BE2C (cell line): ENCODE results near the gene SRPX.
A peak's percentile ranks its signal among the peaks of the same experiment; 100 is the strongest.

Source experiments
- DNase-seq: peaks from one replicate; pipeline ENCODE4 v3.0.0-alpha.2; 2020
- H3K27me3 ChIP-seq: fragments of 250-450 bp; sonication (Bioruptor Pico); 2 replicates; pipeline ENCODE4 v1.5.1; 2020; ENCODE audit warnings: mild to moderate bottlenecking
- H3K36me3 ChIP-seq: fragments of 250-450 bp; sonication (Bioruptor Pico); 2 replicates; pipeline ENCODE4 v1.5.1; 2020; ENCODE audit warnings: mild to moderate bottlenecking
- H3K4me1 ChIP-seq: fragments of 250-450 bp; sonication (Bioruptor Pico); 2 replicates; pipeline ENCODE4 v1.5.1; 2020
- H3K4me3 ChIP-seq: 2 replicates; pipeline ENCODE4 v1.5.1; 2011; ENCODE audit warnings: low read depth, low read length
- H3K9me3 ChIP-seq: fragments of 250-450 bp; sonication (Bioruptor Pico); 2 replicates; pipeline ENCODE4 v1.5.1; 2020
- CTCF ChIP-seq: IDR thresholded peaks from 2 replicates; pipeline ENCODE4 v1.5.1; 2012; ENCODE audit warnings: mild to moderate bottlenecking, low read depth, low read length

Gene SRPX

GRCh38 chrX:38192007-38192810, 28.5 kb downstream of the SRPX start:
- TF ChIP-seq CTCF: peak; percentile 71
- Histone ChIP-seq H3K4me1 (no peaks in the 10 kb centered on the region), H3K4me3 (peak overlapping the region; percentile 35), H3K27me3 (no peaks in the 10 kb centered on the region), H3K9me3 (no peaks in the 10 kb centered on the region), H3K36me3 (no peaks in the 10 kb centered on the region)
- DNase-seq: peak; percentile 46

- Histone ChIP-seq H3K36me3 (no peaks in the 10 kb centered on the region), H3K4me3 (no peak overlapping the region), H3K4me1 (no peaks in the 10 kb centered on the region), H3K27me3 (no peaks in the 10 kb centered on the region), H3K9me3 (no peaks in the 10 kb centered on the region)
- no peak for DNase-seq
- TF ChIP-seq CTCF: no peak
These were observed 31.0 kb downstream of the SRPX start for GRCh38 chrX:38189431-38190250.

- no peak for DNase-seq
- Histone ChIP-seq H3K36me3 (no peaks in the 10 kb centered on the region), H3K27me3 (no peaks in the 10 kb centered on the region), H3K9me3 (no peaks in the 10 kb centered on the region), H3K4me3 (no peak overlapping the region), H3K4me1 (no peaks in the 10 kb centered on the region)
- TF ChIP-seq CTCF: no peak
These were observed 37.1 kb downstream of the SRPX start for GRCh38 chrX:38183596-38183995.

GRCh38 chrX:38181357-38181756, 39.3 kb downstream of the SRPX start:
- TF ChIP-seq CTCF: no peak
- H3K4me1 ChIP-seq: no peaks in the 10 kb centered on the region

GRCh38 chrX:38178396-38178795, 42.3 kb downstream of the SRPX start:
- no peak for DNase-seq
- Histone ChIP-seq H3K27me3 (no peaks in the 10 kb centered on the region), H3K4me1 (no peaks in the 10 kb centered on the region), H3K9me3 (no peaks in the 10 kb centered on the region), H3K4me3 (no peak overlapping the region), H3K36me3 (no peaks in the 10 kb centered on the region)
- no peak for TF ChIP-seq CTCF

More at GRCh38 chrX:38181357-38181756, 39.3 kb downstream of the SRPX start:
- no peak for DNase-seq
- H3K36me3 ChIP-seq: no peaks in the 10 kb centered on the region
- no peaks in the 10 kb centered on the region for H3K9me3 ChIP-seq
- no peak overlapping the region for H3K4me3 ChIP-seq
- no peaks in the 10 kb centered on the region for H3K27me3 ChIP-seq

GRCh38 chrX:38175139-38175538, 45.5 kb downstream of the SRPX start:
- H3K4me3 ChIP-seq: no peak overlapping the region
- H3K4me1 ChIP-seq: no peaks in the 10 kb centered on the region
- H3K36me3 ChIP-seq: no peaks in the 10 kb centered on the region
- no peaks in the 10 kb centered on the region for H3K9me3 ChIP-seq
- TF ChIP-seq CTCF: peak; percentile 78
- DNase-seq: peak; percentile 52
- no peaks in the 10 kb centered on the region for H3K27me3 ChIP-seq
